Measurements from ENCODE around the gene MADCAM1. TPM values are rescaled to one million over a fixed set of nuclear protein-coding genes. Genes with fewer than 3 reads are reported as not detected.

Gene MADCAM1
- total RNA-seq, 4 donors from 2014 or later, result 0.21 TPM; not detected in 3

DNA sequence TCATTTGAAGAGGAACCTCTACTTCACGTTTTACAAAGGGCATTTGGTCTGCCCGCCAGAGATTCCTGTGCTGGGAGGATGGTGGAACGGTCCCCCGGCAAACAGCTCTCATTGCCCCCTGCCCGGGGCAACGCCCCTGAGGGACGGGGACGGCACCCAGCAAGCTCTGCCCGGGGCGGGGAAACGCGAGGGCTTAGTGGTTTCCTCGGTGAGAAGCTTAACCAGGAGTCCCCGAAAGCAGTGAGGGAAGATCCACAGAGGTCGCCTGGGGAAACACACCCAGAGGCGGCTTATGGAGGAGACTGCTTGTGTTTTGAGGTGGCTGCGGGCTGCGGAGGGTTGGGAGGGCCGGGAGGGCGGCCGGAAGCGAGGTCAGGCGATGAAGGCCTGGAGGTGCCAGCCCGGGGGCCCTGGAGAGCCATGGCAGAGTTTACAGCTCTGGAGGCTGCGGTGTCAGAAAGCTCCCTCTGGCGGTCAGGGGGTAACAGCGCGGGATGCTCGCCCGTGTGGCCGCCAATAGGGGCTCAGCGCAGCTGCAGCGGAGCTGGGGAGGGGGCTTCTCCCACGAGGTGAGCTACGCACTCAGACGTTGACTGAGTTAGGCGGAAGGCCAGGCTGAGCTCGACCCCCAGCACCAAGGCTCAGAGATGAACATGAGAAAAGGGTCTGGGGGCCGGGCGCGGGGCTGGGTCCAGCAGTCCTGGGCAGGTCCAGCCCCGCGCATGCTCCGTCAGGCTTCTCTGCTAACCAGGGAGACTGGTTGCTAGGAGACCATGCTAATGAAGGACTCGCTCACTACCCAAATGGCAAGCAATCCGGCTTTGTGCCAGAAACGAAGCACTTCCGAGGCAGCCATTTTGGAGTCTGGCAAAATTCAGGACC lies 10.4 kb downstream of the MADCAM1 start:
- no peaks in the 10 kb centered on the region for H3K9me3 ChIP-seq
- 3 to 5% methylated on average over 40 of the region's 48 CpGs for WGBS, 2 donors
- H3K27me3 ChIP-seq, result no peaks in the 10 kb centered on the region
- H3K27ac ChIP-seq, result peak overlapping the region; percentile 89 to 97 (median 94)
- DNase-seq (ENCODE audit: low spot score in 2 of 2), result peak; percentile 97 to 99
- H3K4me3 ChIP-seq, result peak overlapping the region; percentile 63 to 100 (median 84)
- H3K36me3 ChIP-seq, result peaks cover 0 to 14% (median 0%) of the 10 kb centered on the region in 3 donors
- peaks cover 0 to 33% (median 19%) of the 10 kb centered on the region in 4 donors for H3K4me1 ChIP-seq
- peak; percentile 91 to 99 (median 97) for TF ChIP-seq CTCF (IDR thresholded peaks at IDR 0.05)
- TF ChIP-seq POLR2A (IDR thresholded peaks at IDR 0.05), result peak in 1 of 2 donors; percentile 18
- no peak for TF ChIP-seq EP300 (IDR thresholded peaks at IDR 0.05)

GRCh38 chr19:507286-508203 lies 11.3 kb downstream of the MADCAM1 start, which contains the start of gene TPGS1:
Gene TPGS1, plus strand, starts transcription at chr19:507497. Its CDS starts 10 bp downstream, at chr19:507507.
- Histone ChIP-seq H3K4me1 (peaks cover 0 to 33% (median 19%) of the 10 kb centered on the region in 4 donors), H3K27ac (peak within 1 kb of the TSS; percentile 89 to 97 (median 94)), H3K9me3 (no peaks in the 10 kb centered on the region), H3K27me3 (no peaks in the 10 kb centered on the region), H3K4me3 (peak within 1 kb of the TSS; percentile 63 to 100 (median 84)), H3K36me3 (peaks cover 0 to 14% (median 0%) of the 10 kb centered on the region in 3 donors)
- 1 to 2% methylated on average over 25 to 43 of the region's 81 CpGs for WGBS, 2 donors
- peak; percentile 51 to 57 for DNase-seq (ENCODE audit: low spot score in 2 of 2)
- TF ChIP-seq CTCF (IDR thresholded peaks at IDR 0.05) (peak in 2 of 5 experiments; percentile 10 to 40), POLR2A (IDR thresholded peaks at IDR 0.05) (peak in 1 of 2 donors; percentile 8), EP300 (IDR thresholded peaks at IDR 0.05) (peak; percentile 73 to 90)

DNA sequence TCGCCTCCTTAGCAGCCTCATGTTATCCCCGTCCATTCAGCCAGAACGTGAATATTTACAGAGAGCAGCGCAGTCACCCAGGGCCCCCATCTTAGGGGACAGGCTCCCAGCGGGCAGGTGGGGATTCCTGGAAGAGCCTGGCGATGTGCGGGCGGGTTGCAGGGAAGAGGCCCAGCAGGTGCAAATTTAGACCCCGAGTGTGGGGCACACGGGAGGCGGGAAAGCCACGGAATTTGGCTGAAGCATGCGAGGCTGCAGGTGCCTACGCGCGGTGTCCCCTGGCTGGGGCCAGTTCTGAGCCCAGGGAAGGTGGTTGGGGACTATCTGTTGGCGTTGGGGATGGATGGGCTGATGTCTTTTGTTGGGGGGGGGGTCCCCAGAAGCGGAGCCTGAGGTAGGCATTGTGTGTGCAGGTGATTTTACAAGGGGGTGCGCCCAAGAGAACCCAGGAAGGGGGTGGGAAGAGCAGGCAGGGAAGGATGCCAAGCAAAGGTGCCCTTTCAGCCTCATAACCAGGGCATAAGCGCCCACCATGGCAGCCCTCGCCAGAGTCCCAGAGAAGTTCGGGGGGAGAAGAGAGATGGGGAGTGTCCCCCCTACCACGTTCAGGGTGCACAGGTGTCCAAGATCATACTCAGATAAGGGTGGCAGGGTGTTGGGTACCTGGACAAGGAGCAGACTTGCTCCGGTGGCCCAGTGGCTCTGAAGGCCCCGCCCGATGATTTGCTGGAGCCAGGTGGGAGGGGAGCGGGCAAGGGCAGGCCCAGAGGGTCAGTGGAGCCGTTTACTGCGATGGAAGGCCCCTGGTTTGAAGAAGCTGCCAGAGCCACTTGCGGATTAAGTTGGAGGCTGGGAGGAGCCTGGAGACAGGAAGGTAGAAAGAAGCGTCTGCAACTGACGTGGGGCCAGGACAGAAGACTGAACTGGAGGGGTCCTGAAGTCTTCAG lies 12.2 kb downstream of the MADCAM1 start:
- no peak overlapping the region for H3K27ac ChIP-seq
- TF ChIP-seq EP300 (IDR thresholded peaks at IDR 0.05), result no peak
- no peak for TF ChIP-seq POLR2A (IDR thresholded peaks at IDR 0.05)
- TF ChIP-seq CTCF (IDR thresholded peaks at IDR 0.05), result no peak
- peaks cover 0 to 18% (median 0%) of the 10 kb centered on the region in 3 donors for H3K36me3 ChIP-seq
- peaks cover 0 to 40% (median 19%) of the 10 kb centered on the region in 4 donors for H3K4me1 ChIP-seq
- H3K4me3 ChIP-seq, result peak overlapping the region; percentile 63 to 100 (median 84)
- H3K9me3 ChIP-seq, result no peaks in the 10 kb centered on the region
- no peaks in the 10 kb centered on the region for H3K27me3 ChIP-seq
- DNase-seq (ENCODE audit: low spot score in 2 of 2), result no peak
- WGBS, 2 donors, result 61 to 67% methylated on average over 32 of the region's 32 CpGs

DNA sequence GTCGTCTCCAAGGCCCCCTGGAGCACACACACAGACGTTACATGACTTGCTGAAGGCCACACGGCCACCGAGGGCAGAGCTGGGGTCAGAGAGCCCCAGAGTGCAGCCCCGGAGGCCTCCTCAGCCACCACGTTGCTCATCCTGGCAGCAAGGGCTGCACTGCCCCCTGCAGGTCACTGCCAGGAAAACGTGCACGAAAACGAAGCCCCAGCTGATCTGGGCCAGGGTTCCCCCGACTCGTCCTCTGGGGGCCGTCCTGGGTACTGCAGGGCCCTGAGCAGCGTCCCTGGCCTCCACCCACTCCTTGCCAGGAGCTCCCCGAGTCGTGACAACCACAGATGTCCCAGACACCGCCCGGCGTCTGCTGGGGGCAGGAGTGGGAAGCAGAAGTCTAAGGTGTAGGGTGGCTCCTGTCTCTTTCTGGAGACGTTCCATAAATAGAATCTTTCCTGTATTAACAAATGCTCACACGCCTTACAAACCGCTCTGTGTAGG lies 14.4 kb downstream of the MADCAM1 start:
- DNase-seq (ENCODE audit: low spot score in 2 of 2), result no peak
- Histone ChIP-seq H3K4me1 (peaks cover 0 to 40% (median 19%) of the 10 kb centered on the region in 4 donors), H3K36me3 (peaks cover 0 to 24% (median 0%) of the 10 kb centered on the region in 3 donors), H3K27ac (peak overlapping the region in 3 of 4 donors; percentile 36 to 75 (median 51)), H3K27me3 (no peaks in the 10 kb centered on the region), H3K9me3 (no peaks in the 10 kb centered on the region), H3K4me3 (peak overlapping the region in 1 of 4 donors; percentile 31)
- WGBS, 2 donors, result 16 to 27% methylated on average over 9 to 18 of the region's 21 CpGs
- TF ChIP-seq POLR2A (IDR thresholded peaks at IDR 0.05) (no peak), CTCF (IDR thresholded peaks at IDR 0.05) (peak; percentile 62 to 92 (median 74))

Data from tibial nerve (tissue), 4 donors.